Activated CD4-positive, alpha-beta T cell treated with anti-CD3 and anti-CD28 coated beads, Interleukin-2, amount 50 U/mL, for 48 hours (primary cell): ENCODE data around the gene TRPT1.
"Not testable (repeated sequence)": the region's sequence is repeated elsewhere in the genome, so short reads cannot be mapped to it uniquely, and the experiment has no call there.

Source experiments
- DNase-seq, 2 experiments: peaks; one replicate each; pipeline ENCODE4 v3.0.0-alpha.2; 2020

The TRPT1 gene

GRCh38 chr11:64258356-64258755, 32.4 kb upstream of the TRPT1 start:
- DNase-seq, result no peak

- DNase-seq, result no peak
Measured at GRCh38 chr11:64256300-64256699, 30.3 kb upstream of the TRPT1 start.

GRCh38 chr11:64255135-64256128, 29.4 kb upstream of the TRPT1 start:
- no peak for DNase-seq

GRCh38 chr11:64254326-64254725, 28.3 kb upstream of the TRPT1 start:
- no peak for DNase-seq

GRCh38 chr11:64253481-64253880, 27.5 kb upstream of the TRPT1 start:
- DNase-seq, result no peak

GRCh38 chr11:64253043-64253442, 27.1 kb upstream of the TRPT1 start:
- no peak for DNase-seq

- peak; percentile 41 to 51 for DNase-seq
Measured at GRCh38 chr11:64252003-64252872, 26.3 kb upstream of the TRPT1 start.

GRCh38 chr11:64251753-64252002, 25.7 kb upstream of the TRPT1 start:
- peak in 1 of 2 experiments; percentile 11 for DNase-seq

GRCh38 chr11:64251016-64251752, 25.2 kb upstream of the TRPT1 start, which contains the start of gene PLCB3:
TSS of gene PLCB3 (plus strand) at chr11:64251530. CDS start at chr11:64251650, 120 bp downstream.
- DNase-seq, result peak; percentile 57 to 60

- peak in 1 of 2 experiments; percentile 25 for DNase-seq
Measured at GRCh38 chr11:64250415-64251015, 24.5 kb upstream of the TRPT1 start.

- DNase-seq, result peak in 1 of 2 experiments; percentile 15
Measured at GRCh38 chr11:64249563-64250414, 23.8 kb upstream of the TRPT1 start.

- DNase-seq, result no peak
Measured at GRCh38 chr11:64249038-64249437, 23.1 kb upstream of the TRPT1 start.

GRCh38 chr11:64248578-64248977, 22.6 kb upstream of the TRPT1 start:
- no peak for DNase-seq

GRCh38 chr11:64247729-64248531, 21.9 kb upstream of the TRPT1 start:
- DNase-seq, result no peak

- peak; percentile 86 to 89 for DNase-seq
Measured at GRCh38 chr11:64246871-64247728, 21.1 kb upstream of the TRPT1 start, which contains the start of gene PPP1R14B. TSS of gene PPP1R14B (minus strand) at chr11:64246943. CDS start at chr11:64246673, 270 bp downstream.

GRCh38 chr11:64246621-64246870, 20.6 kb upstream of the TRPT1 start:
- not testable (repeated sequence) for DNase-seq

- peak; percentile 83 to 86 for DNase-seq
Measured at GRCh38 chr11:64245797-64246620, 20.0 kb upstream of the TRPT1 start.

- DNase-seq, result peak in 1 of 2 experiments; percentile 31
Measured at GRCh38 chr11:64245401-64245796, 19.4 kb upstream of the TRPT1 start.

- no peak for DNase-seq
Measured at GRCh38 chr11:64244966-64245365, 19.0 kb upstream of the TRPT1 start.
